ENCODE data around the gene IFNL1. TPM values are rescaled to one million over a fixed set of nuclear protein-coding genes. Genes with fewer than 3 reads are reported as not detected.

Gene IFNL1
- total and polyA plus RNA-seq, 4 donors: not detected

- no peaks in the 10 kb centered on the region for H3K9me3 ChIP-seq (ENCODE audit: control insufficient read depth in 4 of 4, low read length in 3 of 4)
- peaks cover 0 to 7% (median under 1%) of the 10 kb centered on the region in 4 donors for H3K36me3 ChIP-seq (ENCODE audit: control insufficient read depth in 4 of 4, insufficient read depth in 3 of 4, low read depth in 1 of 4, low read length in 3 of 4)
- TF ChIP-seq REST (IDR thresholded peaks at IDR 0.05) (no peak), RXRA (IDR thresholded peaks at IDR 0.05) (no peak), FOXA1 (IDR thresholded peaks at IDR 0.05) (no peak), JUND (IDR thresholded peaks at IDR 0.05) (no peak), SP1 (IDR thresholded peaks at IDR 0.05) (no peak), FOXA2 (IDR thresholded peaks at IDR 0.05) (no peak)
- no peak overlapping the region for H3K27ac ChIP-seq (ENCODE audit: low read depth in 1 of 2, low read length in 2 of 2)
- no peaks in the 10 kb centered on the region for H3K27me3 ChIP-seq (ENCODE audit: control insufficient read depth in 4 of 4, insufficient read depth in 4 of 4, low read length in 3 of 4)
- 96% methylated on average over 64 of the region's 64 CpGs for WGBS
- DNase-seq (ENCODE audit: low spot score): no peak
- no peak overlapping the region for H3K4me3 ChIP-seq (ENCODE audit: low read depth in 1 of 3, low read length in 3 of 3)
- no peak overlapping the region for H3K9ac ChIP-seq (ENCODE audit: low read depth in 1 of 2, low read length in 2 of 2)
- H3K4me1 ChIP-seq (ENCODE audit: control insufficient read depth in 4 of 4, insufficient read depth in 4 of 4, low read length in 3 of 4): no peaks in the 10 kb centered on the region
Measured at GRCh38 chr19:39314016-39314728, 18.0 kb downstream of the IFNL1 start.

GRCh38 chr19:39315933-39316332 is 19.7 kb downstream of the IFNL1 start:
- Histone ChIP-seq H3K9ac (ENCODE audit: low read depth in 1 of 2, low read length in 2 of 2) (no peak overlapping the region), H3K9me3 (ENCODE audit: control insufficient read depth in 4 of 4, low read length in 3 of 4) (no peaks in the 10 kb centered on the region), H3K27ac (ENCODE audit: low read depth in 1 of 2, low read length in 2 of 2) (no peak overlapping the region), H3K4me1 (ENCODE audit: control insufficient read depth in 4 of 4, insufficient read depth in 4 of 4, low read length in 3 of 4) (peaks cover 3 to 6% (median 5%) of the 10 kb centered on the region in 4 donors), H3K4me3 (ENCODE audit: low read depth in 1 of 3, low read length in 3 of 3) (no peak overlapping the region), H3K27me3 (ENCODE audit: control insufficient read depth in 4 of 4, insufficient read depth in 4 of 4, low read length in 3 of 4) (no peaks in the 10 kb centered on the region), H3K36me3 (ENCODE audit: control insufficient read depth in 4 of 4, insufficient read depth in 3 of 4, low read depth in 1 of 4, low read length in 3 of 4) (peaks cover 0 to 7% (median under 1%) of the 10 kb centered on the region in 4 donors)
- 99% methylated on average over 1 of the region's 1 CpG for WGBS
- DNase-seq (ENCODE audit: low spot score): no peak
- no peak for TF ChIP-seq YY1 (IDR thresholded peaks at IDR 0.05)
- no peak for TF ChIP-seq NR2F2 (IDR thresholded peaks at IDR 0.05)
- TF ChIP-seq RAD21 (IDR thresholded peaks at IDR 0.05): no peak
- no peak for TF ChIP-seq ZBTB33 (IDR thresholded peaks at IDR 0.05)
- no peak for TF ChIP-seq HNF4G (IDR thresholded peaks at IDR 0.05)
- no peak for TF ChIP-seq CTCF (IDR thresholded peaks at IDR 0.05; ENCODE audit: low read depth, low read length, missing input control)
- TF ChIP-seq TAF1 (conservative IDR thresholded peaks at IDR 0.05): no peak
